Measurements from ENCODE around the gene TOR1A. TPM values are rescaled to one million over a fixed set of nuclear protein-coding genes. Genes with fewer than 3 reads are reported as not detected.

The TOR1A gene
- total RNA-seq, 4 donors from 2014 or later: 26.3 to 44.7 (median 37.7) TPM

- H3K4me3 ChIP-seq (ENCODE audit: low read depth, poor library complexity, severe bottlenecking): no peak overlapping the region
- no peak for TF ChIP-seq POLR2A (IDR thresholded peaks at IDR 0.05)
- TF ChIP-seq, protein P1, sequence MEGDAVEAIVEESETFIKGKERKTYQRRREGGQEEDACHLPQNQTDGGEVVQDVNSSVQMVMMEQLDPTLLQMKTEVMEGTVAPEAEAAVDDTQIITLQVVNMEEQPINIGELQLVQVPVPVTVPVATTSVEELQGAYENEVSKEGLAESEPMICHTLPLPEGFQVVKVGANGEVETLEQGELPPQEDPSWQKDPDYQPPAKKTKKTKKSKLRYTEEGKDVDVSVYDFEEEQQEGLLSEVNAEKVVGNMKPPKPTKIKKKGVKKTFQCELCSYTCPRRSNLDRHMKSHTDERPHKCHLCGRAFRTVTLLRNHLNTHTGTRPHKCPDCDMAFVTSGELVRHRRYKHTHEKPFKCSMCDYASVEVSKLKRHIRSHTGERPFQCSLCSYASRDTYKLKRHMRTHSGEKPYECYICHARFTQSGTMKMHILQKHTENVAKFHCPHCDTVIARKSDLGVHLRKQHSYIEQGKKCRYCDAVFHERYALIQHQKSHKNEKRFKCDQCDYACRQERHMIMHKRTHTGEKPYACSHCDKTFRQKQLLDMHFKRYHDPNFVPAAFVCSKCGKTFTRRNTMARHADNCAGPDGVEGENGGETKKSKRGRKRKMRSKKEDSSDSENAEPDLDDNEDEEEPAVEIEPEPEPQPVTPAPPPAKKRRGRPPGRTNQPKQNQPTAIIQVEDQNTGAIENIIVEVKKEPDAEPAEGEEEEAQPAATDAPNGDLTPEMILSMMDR (IDR thresholded peaks at IDR 0.05): no peak
- no peak for DNase-seq (ENCODE audit: low spot score in 2 of 2)
- intact Hi-C loops (cut with DNase I; ENCODE audit: low total_unique reads): no loop called here
- 83 to 100% methylated on average over 1 of the region's 1 CpG for WGBS, 2 donors
Observed at GRCh38 chr9:129832982-129833381, 9.0 kb upstream of the TOR1A start.

GRCh38 chr9:129828969-129829368 lies 5.0 kb upstream of the TOR1A start:
- TF ChIP-seq POLR2A (IDR thresholded peaks at IDR 0.05): no peak
- TF ChIP-seq, protein P1 (IDR thresholded peaks at IDR 0.05): no peak
- H3K4me3 ChIP-seq (ENCODE audit: low read depth, poor library complexity, severe bottlenecking): no peak overlapping the region
- no peak for DNase-seq (ENCODE audit: low spot score in 2 of 2)
- 87 to 91% methylated on average over 10 of the region's 10 CpGs for WGBS, 2 donors
- intact Hi-C loops (cut with DNase I; ENCODE audit: low total_unique reads): no loop called here

- WGBS, 2 donors: 94 to 95% methylated on average over 9 of the region's 9 CpGs
- intact Hi-C loops (cut with DNase I; ENCODE audit: low total_unique reads): no loop called here
- TF ChIP-seq, protein P1 (IDR thresholded peaks at IDR 0.05): no peak
- TF ChIP-seq POLR2A (IDR thresholded peaks at IDR 0.05): no peak
- no peak for DNase-seq (ENCODE audit: low spot score in 2 of 2)
- no peak overlapping the region for H3K4me3 ChIP-seq (ENCODE audit: low read depth, poor library complexity, severe bottlenecking)
Observed at GRCh38 chr9:129828051-129828450, 4.1 kb upstream of the TOR1A start.

GRCh38 chr9:129826759-129827158 lies 2.8 kb upstream of the TOR1A start:
- TF ChIP-seq, protein P1 (IDR thresholded peaks at IDR 0.05): no peak
- no peak for TF ChIP-seq POLR2A (IDR thresholded peaks at IDR 0.05)
- DNase-seq (ENCODE audit: low spot score in 2 of 2): no peak
- no peak overlapping the region for H3K4me3 ChIP-seq (ENCODE audit: low read depth, poor library complexity, severe bottlenecking)
- intact Hi-C loops (cut with DNase I; ENCODE audit: low total_unique reads): no loop called here
- WGBS, 2 donors: 75 to 82% methylated on average over 1 of the region's 1 CpG

- H3K4me3 ChIP-seq (ENCODE audit: low read depth, poor library complexity, severe bottlenecking): no peak overlapping the region
- WGBS, 2 donors: 70 to 74% methylated on average over 6 of the region's 6 CpGs
- intact Hi-C loops (cut with DNase I; ENCODE audit: low total_unique reads): no loop called here
- no peak for DNase-seq (ENCODE audit: low spot score in 2 of 2)
- no peak for TF ChIP-seq POLR2A (IDR thresholded peaks at IDR 0.05)
- TF ChIP-seq, protein P1 (IDR thresholded peaks at IDR 0.05): no peak
Observed at GRCh38 chr9:129826344-129826743, 2.4 kb upstream of the TOR1A start.

DNA sequence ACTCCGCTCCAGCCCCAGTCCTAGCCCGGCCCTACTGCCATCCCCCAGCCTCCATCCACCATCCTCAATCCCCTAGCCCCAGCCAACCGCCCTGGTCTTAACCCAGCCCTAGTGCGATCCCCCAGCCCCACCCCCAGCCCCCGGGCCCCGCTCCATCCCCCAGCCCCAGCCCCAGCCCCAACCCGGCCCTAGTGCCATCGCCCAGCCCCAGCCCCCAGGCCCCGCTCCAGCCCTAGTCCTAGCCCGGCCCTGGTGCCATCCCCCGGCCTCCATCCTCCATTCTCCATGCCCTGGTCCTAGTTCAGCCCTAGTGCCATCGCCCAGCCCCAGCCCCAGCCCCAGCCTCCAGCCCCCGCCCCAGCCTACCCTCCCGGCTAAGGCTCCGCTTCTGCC lies 398 bp downstream of the TOR1A start:
- peak overlapping the region; percentile 82 for H3K4me3 ChIP-seq (ENCODE audit: low read depth, poor library complexity, severe bottlenecking)
- no peak for TF ChIP-seq POLR2A (IDR thresholded peaks at IDR 0.05)
- TF ChIP-seq, protein P1 (IDR thresholded peaks at IDR 0.05): no peak
- WGBS, 2 donors: 0% methylated on average over 3 to 10 of the region's 15 CpGs
- intact Hi-C loops (cut with DNase I; ENCODE audit: low total_unique reads): no loop called here
- DNase-seq (ENCODE audit: low spot score in 2 of 2): no peak

All from lower leg skin (tissue), 4 donors.